ENCODE results near the gene TEX30. TPM values are rescaled to one million over a fixed set of nuclear protein-coding genes. Genes with fewer than 3 reads are reported as not detected.

TEX30 gene
- total and polyA plus RNA-seq, 2 of the 4 experiments (the other 2 are of a cell fraction), result 8.1 to 10.4 TPM

DNA sequence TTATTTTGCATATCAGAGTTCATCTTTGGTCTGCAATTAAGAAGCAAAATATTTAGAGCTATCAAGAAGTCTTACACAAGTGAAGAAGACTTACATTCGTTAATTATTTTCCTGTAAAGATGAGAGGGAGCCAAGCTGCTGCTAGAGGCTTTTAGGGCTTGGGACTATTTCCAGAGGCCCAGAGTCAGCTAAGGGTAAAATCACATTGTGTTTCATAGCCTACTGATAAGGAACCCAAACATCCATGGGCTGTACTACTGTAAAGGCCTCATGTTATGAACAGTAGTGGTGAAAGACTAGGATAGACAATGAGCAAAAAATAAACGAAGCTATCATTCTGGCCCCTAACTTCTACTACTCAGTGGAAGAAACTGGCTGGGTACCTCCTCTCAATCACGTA is 10.9 kb upstream of the TEX30 start:
- POLR2A ChIA-PET (ENCODE audit: unreplicated experiment), result interaction anchor here (0.5 kb wide), 1 partner anchor 41 kb away, joined by 3 read pairs; no protein-coding TSS in a partner anchor

More for the DNA sequence above, 10.9 kb upstream of the TEX30 start:
- no peak overlapping the region for H2AFZ ChIP-seq (replicated peaks; ENCODE audit: low read length, poor library complexity)
- no peak overlapping the region for H3K27ac ChIP-seq (ENCODE audit: insufficient read depth, low read length)
- H3K4me2 ChIP-seq (ENCODE audit: low read depth, low read length), result no peak overlapping the region
- dilution Hi-C loops (cut with HindIII; ENCODE audit: low sequenced_read_pairs, unreplicated experiment), result no loop called here
- ATAC-seq (ENCODE audit: low read depth), result no peak
- H4K8ac ChIP-seq (ENCODE audit: low read depth in 2 of 2, low read length in 2 of 2), result no peak overlapping the region
- WGBS, 2 experiments (ENCODE audit: extremely low coverage in 2 of 2, insufficient read length in 1 of 2), result no CpG with 5 or more reads among the region's 3 CpGs
- no peak overlapping the region for H4K91ac ChIP-seq (ENCODE audit: insufficient read depth, low read depth, low read length)
- H3K14ac ChIP-seq (replicated peaks; ENCODE audit: low read depth, low read length), result no peak overlapping the region
- peaks cover 6% of the 10 kb centered on the region for H3K36me3 ChIP-seq (ENCODE audit: control insufficient read depth, insufficient read depth, low read length)
- no peak overlapping the region for H3K18ac ChIP-seq (ENCODE audit: low read depth, low read length)
- H4K20me1 ChIP-seq (ENCODE audit: insufficient read depth, low read length), result no peaks in the 10 kb centered on the region
- no peak overlapping the region for H2AK9ac ChIP-seq (replicated peaks; ENCODE audit: low read depth, low read length, poor library complexity)
- DNase-seq, result no peak
- no peaks in the 10 kb centered on the region for H3K9me1 ChIP-seq (ENCODE audit: insufficient read depth, low read length)
- H3K56ac ChIP-seq (ENCODE audit: extremely low read depth, insufficient read depth, low read length), result no peak overlapping the region
- no peak overlapping the region for H2BK120ac ChIP-seq (ENCODE audit: low read depth, low read length)
- H3K79me1 ChIP-seq (ENCODE audit: low read depth in 1 of 2, low read length in 2 of 2), result no peaks in the 10 kb centered on the region
- no peak overlapping the region for H2BK20ac ChIP-seq (ENCODE audit: low read depth, low read length)
- H3K4me1 ChIP-seq (ENCODE audit: control insufficient read depth, insufficient read depth, low read length), result no peaks in the 10 kb centered on the region
- H3K4ac ChIP-seq (ENCODE audit: low read depth, low read length), result no peak overlapping the region
- TF ChIP-seq, protein P1, sequence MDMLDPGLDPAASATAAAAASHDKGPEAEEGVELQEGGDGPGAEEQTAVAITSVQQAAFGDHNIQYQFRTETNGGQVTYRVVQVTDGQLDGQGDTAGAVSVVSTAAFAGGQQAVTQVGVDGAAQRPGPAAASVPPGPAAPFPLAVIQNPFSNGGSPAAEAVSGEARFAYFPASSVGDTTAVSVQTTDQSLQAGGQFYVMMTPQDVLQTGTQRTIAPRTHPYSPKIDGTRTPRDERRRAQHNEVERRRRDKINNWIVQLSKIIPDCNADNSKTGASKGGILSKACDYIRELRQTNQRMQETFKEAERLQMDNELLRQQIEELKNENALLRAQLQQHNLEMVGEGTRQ (IDR thresholded peaks at IDR 0.05; ENCODE audit: low read depth, low read length), result no peak
- TF ChIP-seq SMC3 (IDR thresholded peaks at IDR 0.05; ENCODE audit: low read depth, low read length), result no peak
- TF ChIP-seq CEBPB (IDR thresholded peaks at IDR 0.05; ENCODE audit: low read depth, low read length), result no peak
- TF ChIP-seq, protein P2, sequence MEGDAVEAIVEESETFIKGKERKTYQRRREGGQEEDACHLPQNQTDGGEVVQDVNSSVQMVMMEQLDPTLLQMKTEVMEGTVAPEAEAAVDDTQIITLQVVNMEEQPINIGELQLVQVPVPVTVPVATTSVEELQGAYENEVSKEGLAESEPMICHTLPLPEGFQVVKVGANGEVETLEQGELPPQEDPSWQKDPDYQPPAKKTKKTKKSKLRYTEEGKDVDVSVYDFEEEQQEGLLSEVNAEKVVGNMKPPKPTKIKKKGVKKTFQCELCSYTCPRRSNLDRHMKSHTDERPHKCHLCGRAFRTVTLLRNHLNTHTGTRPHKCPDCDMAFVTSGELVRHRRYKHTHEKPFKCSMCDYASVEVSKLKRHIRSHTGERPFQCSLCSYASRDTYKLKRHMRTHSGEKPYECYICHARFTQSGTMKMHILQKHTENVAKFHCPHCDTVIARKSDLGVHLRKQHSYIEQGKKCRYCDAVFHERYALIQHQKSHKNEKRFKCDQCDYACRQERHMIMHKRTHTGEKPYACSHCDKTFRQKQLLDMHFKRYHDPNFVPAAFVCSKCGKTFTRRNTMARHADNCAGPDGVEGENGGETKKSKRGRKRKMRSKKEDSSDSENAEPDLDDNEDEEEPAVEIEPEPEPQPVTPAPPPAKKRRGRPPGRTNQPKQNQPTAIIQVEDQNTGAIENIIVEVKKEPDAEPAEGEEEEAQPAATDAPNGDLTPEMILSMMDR (conservative IDR thresholded peaks at IDR 0.05; ENCODE audit: low read depth, low read length), result no peak
- TF ChIP-seq RFX5 (IDR thresholded peaks at IDR 0.05; ENCODE audit: low read depth, low read length), result no peak
- TF ChIP-seq CHD1 (IDR thresholded peaks at IDR 0.05; ENCODE audit: low read depth, low read length), result no peak
- TF ChIP-seq MAFK (IDR thresholded peaks at IDR 0.05; ENCODE audit: low read depth, low read length), result no peak
- TF ChIP-seq FOS (IDR thresholded peaks at IDR 0.05; ENCODE audit: low read depth, low read length), result no peak
- TF ChIP-seq RCOR1 (IDR thresholded peaks at IDR 0.05; ENCODE audit: insufficient replicate concordance, low read length), result no peak
- no peak for TF ChIP-seq RAD21 (IDR thresholded peaks at IDR 0.05; ENCODE audit: low read length)
- TF ChIP-seq BHLHE40 (IDR thresholded peaks at IDR 0.05; ENCODE audit: low read depth, low read length), result no peak
- TF ChIP-seq NFE2L2 (IDR thresholded peaks at IDR 0.05; ENCODE audit: low read depth, low read length), result no peak
- no peak for TF ChIP-seq MAZ (IDR thresholded peaks at IDR 0.05; ENCODE audit: borderline replicate concordance, low read depth, low read length)
- no peak for TF ChIP-seq MXI1 (IDR thresholded peaks at IDR 0.05; ENCODE audit: borderline replicate concordance, low read depth, low read length)
- TF ChIP-seq POLR2A (IDR thresholded peaks at IDR 0.05; ENCODE audit: low read depth, low read length), result no peak
- TF ChIP-seq, protein P3, sequence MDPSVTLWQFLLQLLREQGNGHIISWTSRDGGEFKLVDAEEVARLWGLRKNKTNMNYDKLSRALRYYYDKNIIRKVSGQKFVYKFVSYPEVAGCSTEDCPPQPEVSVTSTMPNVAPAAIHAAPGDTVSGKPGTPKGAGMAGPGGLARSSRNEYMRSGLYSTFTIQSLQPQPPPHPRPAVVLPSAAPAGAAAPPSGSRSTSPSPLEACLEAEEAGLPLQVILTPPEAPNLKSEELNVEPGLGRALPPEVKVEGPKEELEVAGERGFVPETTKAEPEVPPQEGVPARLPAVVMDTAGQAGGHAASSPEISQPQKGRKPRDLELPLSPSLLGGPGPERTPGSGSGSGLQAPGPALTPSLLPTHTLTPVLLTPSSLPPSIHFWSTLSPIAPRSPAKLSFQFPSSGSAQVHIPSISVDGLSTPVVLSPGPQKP (IDR thresholded peaks at IDR 0.05; ENCODE audit: borderline replicate concordance, low read depth, low read length), result no peak
- no peak overlapping the region for H2BK15ac ChIP-seq (ENCODE audit: low read depth, low read length)
- H2AK5ac ChIP-seq (ENCODE audit: low read depth, low read length), result no peak overlapping the region
- H3K4me3 ChIP-seq (ENCODE audit: insufficient read depth, low read depth, low read length), result no peak overlapping the region
- H3K9me3 ChIP-seq (ENCODE audit: control insufficient read depth, insufficient read depth, low read length), result no peaks in the 10 kb centered on the region
- no peak overlapping the region for H2BK5ac ChIP-seq (ENCODE audit: low read depth, low read length, poor library complexity, severe bottlenecking)
- H3K27me3 ChIP-seq (ENCODE audit: control insufficient read depth, insufficient read depth, low read length), result no peaks in the 10 kb centered on the region
- CTCF ChIA-PET, result interaction anchor here (1.4 to 1.6 kb wide), 2 partner anchors 14 to 15 kb away, joined by 5 to 6 read pairs; partner anchors contain the start of gene POGLUT2
- H4K5ac ChIP-seq (ENCODE audit: low read depth, low read length), result no peak overlapping the region
- in situ Hi-C loops (cut with MboI; ENCODE audit: low sequenced_read_pairs), result no loop called here
- no peak overlapping the region for H3K23ac ChIP-seq (ENCODE audit: low read depth, low read length)
- intact Hi-C loops (cut with micrococcal nuclease), result no loop called here
- BruUV-seq (replicated peaks), result no TSS peak
- no peak overlapping the region for H3K9ac ChIP-seq (ENCODE audit: low read depth, low read length)
